GM21825 (cell line): ENCODE results near the gene MS4A12.
"Not testable (repeated sequence)": the region's sequence is repeated elsewhere in the genome, so short reads cannot be mapped to it uniquely, and the experiment has no call there.

ENCODE experiments used
- ATAC-seq: cut with Tn5 transposase; IDR thresholded peaks from one replicate; pipeline ENCODE4 v1.9.1; 2021; ENCODE audit warnings: mild to moderate bottlenecking, moderate library complexity; ENCODE audit not compliant: unreplicated experiment

Gene MS4A12, protein sequence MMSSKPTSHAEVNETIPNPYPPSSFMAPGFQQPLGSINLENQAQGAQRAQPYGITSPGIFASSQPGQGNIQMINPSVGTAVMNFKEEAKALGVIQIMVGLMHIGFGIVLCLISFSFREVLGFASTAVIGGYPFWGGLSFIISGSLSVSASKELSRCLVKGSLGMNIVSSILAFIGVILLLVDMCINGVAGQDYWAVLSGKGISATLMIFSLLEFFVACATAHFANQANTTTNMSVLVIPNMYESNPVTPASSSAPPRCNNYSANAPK

GRCh38 chr11:60492488-60493009, at the start of gene MS4A12:
MS4A12 (plus strand) TSS chr11:60492778; CDS start chr11:60497319, 4,541 bp downstream.
- ATAC-seq: no peak

- no peak for ATAC-seq
Observed at GRCh38 chr11:60447070-60447469, 45.5 kb upstream of the MS4A12 start.

DNA sequence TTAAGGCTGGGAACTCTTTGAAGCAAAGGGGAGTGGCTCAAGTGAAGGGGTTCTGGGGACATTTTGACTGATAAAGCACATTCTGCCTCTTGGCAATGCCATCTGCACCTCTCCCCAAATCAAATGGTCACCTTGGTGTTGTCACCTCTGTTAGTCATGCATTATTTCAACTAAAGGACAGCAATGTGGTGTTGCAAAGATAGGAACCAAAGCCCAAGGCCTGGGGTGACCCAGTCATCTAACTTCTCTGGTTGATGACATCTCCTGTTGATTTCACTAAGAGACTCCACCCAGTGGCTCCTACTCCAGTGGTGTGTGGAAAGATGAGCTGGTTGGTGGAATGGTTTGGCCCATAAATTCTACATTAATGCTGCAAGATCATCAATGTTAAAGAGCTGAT, 44.7 kb upstream of the MS4A12 start:
- ATAC-seq: no peak

DNA sequence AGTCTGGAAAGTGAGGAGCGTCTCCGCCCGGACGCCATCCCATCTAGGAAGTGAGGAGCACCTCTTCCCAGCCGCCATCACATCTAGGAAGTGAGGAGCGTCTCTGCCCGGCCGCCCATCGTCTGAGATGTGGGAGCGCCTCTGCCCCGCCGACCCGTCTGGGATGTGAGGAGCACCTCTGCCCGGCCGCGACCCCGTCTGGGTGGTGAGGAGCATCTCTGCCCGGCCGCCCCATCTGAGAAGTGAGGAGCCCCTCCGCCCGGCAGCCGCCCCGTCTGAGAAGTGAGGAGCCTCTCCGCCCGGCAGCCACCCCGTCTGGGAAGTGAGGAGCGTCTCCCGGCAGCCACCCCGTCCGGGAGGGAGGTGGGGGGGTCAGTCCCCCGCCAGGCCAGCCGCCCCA, 41.4 kb upstream of the MS4A12 start:
- ATAC-seq: not testable (repeated sequence)

GRCh38 chr11:60454212-60454611, 38.4 kb upstream of the MS4A12 start:
- ATAC-seq: no peak

DNA sequence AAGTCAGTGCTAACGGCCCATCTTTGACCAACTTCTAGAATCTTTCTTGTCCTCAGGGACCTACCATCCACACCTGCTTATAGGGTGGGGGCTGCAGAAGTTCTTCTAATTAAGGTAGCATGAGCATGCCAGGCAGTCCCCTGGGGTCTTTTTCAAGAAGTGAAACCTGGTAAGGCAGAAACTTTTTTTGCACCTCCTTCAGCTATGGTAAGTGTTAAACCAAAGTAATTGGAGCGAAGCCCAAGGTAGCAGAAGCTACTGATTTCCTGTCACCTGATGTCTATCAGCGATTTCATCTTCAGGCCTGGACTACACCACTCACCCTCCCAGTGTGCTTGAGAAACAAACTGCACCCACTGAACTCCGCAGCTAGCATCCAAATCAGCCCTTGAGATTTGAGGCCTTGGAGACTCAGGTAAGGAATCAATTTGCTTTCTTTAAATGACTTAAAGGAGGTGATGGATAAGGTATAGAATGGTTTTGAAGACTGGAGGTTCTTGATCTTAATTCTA, 37.0 kb upstream of the MS4A12 start, which contains the start of gene MS4A1:
TSS of gene MS4A1 (plus strand) at position 317 of the 512 bp plus-strand sequence. CDS start 6,528 bp downstream, outside the sequence.
- peak; percentile 79 for ATAC-seq

- ATAC-seq: no peak
Observed at GRCh38 chr11:60457576-60457975, 35.0 kb upstream of the MS4A12 start.

DNA sequence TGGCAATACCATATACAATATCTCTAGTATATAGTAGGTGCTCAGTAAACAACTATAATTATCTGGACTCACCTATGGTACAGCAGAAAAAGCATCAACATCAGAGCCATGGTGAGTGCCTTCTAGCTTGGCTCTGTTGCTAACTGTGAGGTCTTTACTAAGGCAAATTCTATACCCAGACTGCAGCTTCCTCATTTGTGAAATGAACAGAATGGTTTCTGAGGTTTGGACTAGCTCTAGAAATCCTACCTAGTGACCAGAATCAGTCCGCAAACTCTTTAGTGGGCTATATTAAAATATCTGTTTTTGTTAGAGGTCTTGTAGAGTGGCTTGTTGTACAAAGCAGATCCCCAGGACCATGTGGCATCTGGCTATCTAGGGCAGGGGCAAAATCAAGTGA, 33.2 kb upstream of the MS4A12 start:
- no peak for ATAC-seq

DNA sequence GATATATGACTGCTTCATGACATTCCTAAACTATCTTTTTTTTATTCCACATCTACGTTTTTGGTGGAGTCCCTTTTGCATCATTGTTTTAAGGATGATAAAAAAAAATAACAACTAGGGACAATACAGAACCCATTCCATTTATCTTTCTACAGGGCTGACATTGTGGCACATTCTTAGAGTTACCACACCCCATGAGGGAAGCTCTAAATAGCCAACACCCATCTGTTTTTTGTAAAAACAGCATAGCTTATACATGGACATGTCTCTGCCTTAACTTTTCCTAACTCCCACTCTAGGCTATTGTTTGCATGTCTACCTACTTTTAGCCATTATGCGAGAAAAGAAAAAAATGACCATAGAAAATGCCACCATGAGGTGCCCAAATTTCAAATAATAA, 23.7 kb upstream of the MS4A12 start:
- ATAC-seq: no peak

GRCh38 chr11:60469723-60470122, 22.9 kb upstream of the MS4A12 start:
- no peak for ATAC-seq

GRCh38 chr11:60477035-60477445, 15.5 kb upstream of the MS4A12 start:
- peak; percentile 60 for ATAC-seq

- peak; percentile 38 for ATAC-seq
Observed at GRCh38 chr11:60482361-60482760, 10.2 kb upstream of the MS4A12 start.

- ATAC-seq: peak; percentile 97
Observed at GRCh38 chr11:60485987-60486386, 6.6 kb upstream of the MS4A12 start.

GRCh38 chr11:60493454-60493853, 876 bp downstream of the MS4A12 start:
- ATAC-seq: no peak

GRCh38 chr11:60498399-60498798, 5.8 kb downstream of the MS4A12 start:
- no peak for ATAC-seq

- peak; percentile 83 for ATAC-seq
Observed at GRCh38 chr11:60498853-60499252, 6.3 kb downstream of the MS4A12 start.

DNA sequence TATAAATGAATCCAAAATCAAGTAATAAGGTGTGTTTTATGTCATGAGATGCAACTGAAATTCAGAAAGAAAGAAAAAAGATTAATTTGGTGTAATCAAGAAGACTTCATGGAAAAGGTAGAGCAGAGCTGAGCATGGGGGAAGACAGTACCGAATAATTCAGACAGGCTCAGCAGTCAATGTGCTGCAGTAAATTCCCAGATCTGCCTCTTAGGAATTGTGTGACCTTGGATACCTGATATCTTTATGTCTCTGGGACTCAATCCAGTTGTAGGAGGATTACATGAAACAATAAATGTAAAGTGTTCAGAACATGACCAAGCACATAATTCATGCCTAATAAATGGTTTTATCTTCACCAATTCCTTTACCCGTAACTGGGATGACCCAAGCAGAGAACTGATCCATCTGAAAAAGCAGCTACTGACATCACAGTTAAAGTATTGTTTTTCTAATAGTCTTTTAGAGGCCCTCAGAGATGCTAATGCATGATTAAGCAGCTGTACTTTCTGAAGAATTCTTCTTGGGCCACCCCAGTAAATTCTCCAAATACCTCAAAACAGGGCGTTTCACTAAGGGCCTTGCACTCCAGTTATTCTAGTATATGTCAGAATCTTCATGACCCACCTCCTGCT, 7.8 kb downstream of the MS4A12 start:
- no peak for ATAC-seq

GRCh38 chr11:60502221-60502775, 9.7 kb downstream of the MS4A12 start:
- no peak for ATAC-seq

DNA sequence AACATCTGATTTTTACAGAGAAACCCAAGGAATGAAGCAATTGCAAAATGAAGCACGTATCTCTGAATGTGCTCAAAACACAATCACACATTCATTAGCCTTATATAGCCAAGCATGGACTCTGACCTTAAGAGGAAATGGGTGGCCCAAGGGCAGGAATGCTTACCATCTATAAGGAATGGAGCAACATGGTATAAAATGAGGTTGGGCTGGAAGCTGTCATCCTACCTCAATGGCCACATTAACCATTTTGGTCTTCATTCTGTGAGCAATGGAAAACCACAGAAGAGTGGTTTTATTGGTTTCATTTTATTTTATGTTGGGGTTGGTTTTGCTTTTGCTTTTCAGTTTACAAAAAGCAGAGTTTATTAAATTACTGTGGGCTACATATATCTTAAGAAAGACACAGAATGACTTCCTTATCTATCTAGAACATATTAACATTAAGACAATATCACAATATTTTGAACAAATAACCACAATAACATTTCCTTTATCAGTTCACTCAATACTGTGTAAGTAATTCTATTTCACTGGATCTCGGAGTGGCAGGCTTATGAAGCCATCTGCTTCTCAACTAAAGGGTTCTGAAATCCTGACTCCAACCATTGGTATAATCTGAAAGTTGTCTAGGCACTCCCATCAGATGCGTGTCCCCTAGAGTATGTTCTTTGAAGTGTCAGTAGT, 11.8 kb downstream of the MS4A12 start:
- ATAC-seq: no peak

- not testable (repeated sequence) for ATAC-seq
Observed at GRCh38 chr11:60509609-60510008, 17.0 kb downstream of the MS4A12 start.

GRCh38 chr11:60510209-60510608, 17.6 kb downstream of the MS4A12 start:
- not testable (repeated sequence) for ATAC-seq
